Measurements from ENCODE around the gene ITGAE. TPM values are rescaled to one million over a fixed set of nuclear protein-coding genes. Genes with fewer than 3 reads are reported as not detected.
A peak's percentile ranks its signal among the peaks of the same experiment; 100 is the strongest.

Gene ITGAE
- total and polyA plus RNA-seq, 10 of the 15 experiments (the other 5 are each of a cell fraction or from before 2014, with no cell fraction given) = 13.1 to 161 (median 34.8) TPM

- TF ChIP-seq ZNF217 (IDR thresholded peaks at IDR 0.05) = 0 out of 2 replicates have a peak, but pooled peaks have one; percentile 20
- TF ChIP-seq, protein P1, sequence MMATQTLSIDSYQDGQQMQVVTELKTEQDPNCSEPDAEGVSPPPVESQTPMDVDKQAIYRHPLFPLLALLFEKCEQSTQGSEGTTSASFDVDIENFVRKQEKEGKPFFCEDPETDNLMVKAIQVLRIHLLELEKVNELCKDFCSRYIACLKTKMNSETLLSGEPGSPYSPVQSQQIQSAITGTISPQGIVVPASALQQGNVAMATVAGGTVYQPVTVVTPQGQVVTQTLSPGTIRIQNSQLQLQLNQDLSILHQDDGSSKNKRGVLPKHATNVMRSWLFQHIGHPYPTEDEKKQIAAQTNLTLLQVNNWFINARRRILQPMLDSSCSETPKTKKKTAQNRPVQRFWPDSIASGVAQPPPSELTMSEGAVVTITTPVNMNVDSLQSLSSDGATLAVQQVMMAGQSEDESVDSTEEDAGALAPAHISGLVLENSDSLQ (IDR thresholded peaks at IDR 0.05) = peak; percentile 29; the same call in 1 of the 2 replicates
- TF ChIP-seq SMC3 (IDR thresholded peaks at IDR 0.05; ENCODE audit: borderline replicate concordance, low read length) = no peak
- TF ChIP-seq SPI1 (IDR thresholded peaks at IDR 0.05; ENCODE audit: borderline replicate concordance, insufficient read depth, low read depth, low read length) = no peak
- TF ChIP-seq, protein P2, sequence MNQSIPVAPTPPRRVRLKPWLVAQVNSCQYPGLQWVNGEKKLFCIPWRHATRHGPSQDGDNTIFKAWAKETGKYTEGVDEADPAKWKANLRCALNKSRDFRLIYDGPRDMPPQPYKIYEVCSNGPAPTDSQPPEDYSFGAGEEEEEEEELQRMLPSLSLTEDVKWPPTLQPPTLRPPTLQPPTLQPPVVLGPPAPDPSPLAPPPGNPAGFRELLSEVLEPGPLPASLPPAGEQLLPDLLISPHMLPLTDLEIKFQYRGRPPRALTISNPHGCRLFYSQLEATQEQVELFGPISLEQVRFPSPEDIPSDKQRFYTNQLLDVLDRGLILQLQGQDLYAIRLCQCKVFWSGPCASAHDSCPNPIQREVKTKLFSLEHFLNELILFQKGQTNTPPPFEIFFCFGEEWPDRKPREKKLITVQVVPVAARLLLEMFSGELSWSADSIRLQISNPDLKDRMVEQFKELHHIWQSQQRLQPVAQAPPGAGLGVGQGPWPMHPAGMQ (IDR thresholded peaks at IDR 0.05; ENCODE audit: borderline replicate concordance) = peak; percentile 75
- TF ChIP-seq TARDBP (IDR thresholded peaks at IDR 0.05; ENCODE audit: borderline replicate concordance) = no peak
- no peak for TF ChIP-seq IKZF2 (IDR thresholded peaks at IDR 0.05)
- TF ChIP-seq WRNIP1 (IDR thresholded peaks at IDR 0.05; ENCODE audit: borderline replicate concordance, low read depth, low read length) = no peak
- TF ChIP-seq NKRF (conservative IDR thresholded peaks at IDR 0.05) = peak; percentile 99
- TF ChIP-seq ATF3 (IDR thresholded peaks at IDR 0.05; ENCODE audit: borderline replicate concordance, extremely low read depth, low read depth, low read length) = no peak
- TF ChIP-seq HCFC1 (IDR thresholded peaks at IDR 0.05; ENCODE audit: low read length) = peak; percentile 70
- TF ChIP-seq IRF4 (IDR thresholded peaks at IDR 0.05; ENCODE audit: low read depth, low read length) = no peak
- no peak; the same call in 1 of the 2 replicates for TF ChIP-seq NR2C1 (IDR thresholded peaks at IDR 0.05)
- TF ChIP-seq EP300 (IDR thresholded peaks at IDR 0.05; ENCODE audit: borderline replicate concordance in 1 of 2, control insufficient read depth in 1 of 2, low read depth in 2 of 2, low read length in 2 of 2) = no peak
- TF ChIP-seq FOS (IDR thresholded peaks at IDR 0.05; ENCODE audit: borderline replicate concordance, extremely low read depth, insufficient read length) = no peak
- TF ChIP-seq MAX (IDR thresholded peaks at IDR 0.05; ENCODE audit: low read depth, low read length) = 0 out of 2 replicates have a peak, but pooled peaks have one; percentile 62
- peak; percentile 68; the same call in 1 of the 2 replicates for TF ChIP-seq TAF1 (IDR thresholded peaks at IDR 0.05; ENCODE audit: borderline replicate concordance, low read depth, low read length)
- TF ChIP-seq, protein P3, sequence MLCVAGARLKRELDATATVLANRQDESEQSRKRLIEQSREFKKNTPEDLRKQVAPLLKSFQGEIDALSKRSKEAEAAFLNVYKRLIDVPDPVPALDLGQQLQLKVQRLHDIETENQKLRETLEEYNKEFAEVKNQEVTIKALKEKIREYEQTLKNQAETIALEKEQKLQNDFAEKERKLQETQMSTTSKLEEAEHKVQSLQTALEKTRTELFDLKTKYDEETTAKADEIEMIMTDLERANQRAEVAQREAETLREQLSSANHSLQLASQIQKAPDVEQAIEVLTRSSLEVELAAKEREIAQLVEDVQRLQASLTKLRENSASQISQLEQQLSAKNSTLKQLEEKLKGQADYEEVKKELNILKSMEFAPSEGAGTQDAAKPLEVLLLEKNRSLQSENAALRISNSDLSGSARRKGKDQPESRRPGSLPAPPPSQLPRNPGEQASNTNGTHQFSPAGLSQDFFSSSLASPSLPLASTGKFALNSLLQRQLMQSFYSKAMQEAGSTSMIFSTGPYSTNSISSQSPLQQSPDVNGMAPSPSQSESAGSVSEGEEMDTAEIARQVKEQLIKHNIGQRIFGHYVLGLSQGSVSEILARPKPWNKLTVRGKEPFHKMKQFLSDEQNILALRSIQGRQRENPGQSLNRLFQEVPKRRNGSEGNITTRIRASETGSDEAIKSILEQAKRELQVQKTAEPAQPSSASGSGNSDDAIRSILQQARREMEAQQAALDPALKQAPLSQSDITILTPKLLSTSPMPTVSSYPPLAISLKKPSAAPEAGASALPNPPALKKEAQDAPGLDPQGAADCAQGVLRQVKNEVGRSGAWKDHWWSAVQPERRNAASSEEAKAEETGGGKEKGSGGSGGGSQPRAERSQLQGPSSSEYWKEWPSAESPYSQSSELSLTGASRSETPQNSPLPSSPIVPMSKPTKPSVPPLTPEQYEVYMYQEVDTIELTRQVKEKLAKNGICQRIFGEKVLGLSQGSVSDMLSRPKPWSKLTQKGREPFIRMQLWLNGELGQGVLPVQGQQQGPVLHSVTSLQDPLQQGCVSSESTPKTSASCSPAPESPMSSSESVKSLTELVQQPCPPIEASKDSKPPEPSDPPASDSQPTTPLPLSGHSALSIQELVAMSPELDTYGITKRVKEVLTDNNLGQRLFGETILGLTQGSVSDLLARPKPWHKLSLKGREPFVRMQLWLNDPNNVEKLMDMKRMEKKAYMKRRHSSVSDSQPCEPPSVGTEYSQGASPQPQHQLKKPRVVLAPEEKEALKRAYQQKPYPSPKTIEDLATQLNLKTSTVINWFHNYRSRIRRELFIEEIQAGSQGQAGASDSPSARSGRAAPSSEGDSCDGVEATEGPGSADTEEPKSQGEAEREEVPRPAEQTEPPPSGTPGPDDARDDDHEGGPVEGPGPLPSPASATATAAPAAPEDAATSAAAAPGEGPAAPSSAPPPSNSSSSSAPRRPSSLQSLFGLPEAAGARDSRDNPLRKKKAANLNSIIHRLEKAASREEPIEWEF (IDR thresholded peaks at IDR 0.05; ENCODE audit: insufficient replicate concordance, low read depth, low read length) = no peak
Measured at GRCh38 chr17:3723556-3724377, 77.2 kb downstream of the ITGAE start, which contains the start of gene HASPIN (continued).

Measured in GM12878 (cell line).